NCI-H146 treated with DMSO at 0.1 percent for 48 hours (cell line): Measurements from ENCODE around the gene VWA3B.
"Not testable (repeated sequence)": the region's sequence is repeated elsewhere in the genome, so short reads cannot be mapped to it uniquely, and the experiment has no call there.

Experiments used
- DNase-seq: peaks from one replicate; lab custom pipeline; 2025; ENCODE audit not compliant: unreplicated experiment; lab: John Stamatoyannopoulos, UW

Gene VWA3B

DNA sequence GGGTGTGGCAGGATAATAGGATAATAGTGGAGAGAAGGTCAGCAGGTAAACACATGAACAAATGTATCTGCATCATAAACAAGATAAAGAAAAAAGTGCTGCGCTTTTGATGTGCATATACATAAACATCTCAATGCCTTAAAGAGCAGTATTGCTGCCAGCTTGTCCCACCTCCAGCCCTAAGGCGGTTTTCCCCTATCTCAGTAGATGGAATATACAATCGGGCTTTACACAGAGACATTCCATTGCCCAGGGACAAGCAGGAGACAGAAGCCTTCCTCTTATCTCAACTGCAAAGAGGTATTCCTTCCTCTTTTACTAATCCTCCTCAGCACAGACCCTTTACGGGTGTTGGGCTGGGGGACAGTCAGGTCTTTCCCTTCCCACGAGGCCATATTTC lies 43.1 kb downstream of the VWA3B start:
- DNase-seq = not testable (repeated sequence)

DNA sequence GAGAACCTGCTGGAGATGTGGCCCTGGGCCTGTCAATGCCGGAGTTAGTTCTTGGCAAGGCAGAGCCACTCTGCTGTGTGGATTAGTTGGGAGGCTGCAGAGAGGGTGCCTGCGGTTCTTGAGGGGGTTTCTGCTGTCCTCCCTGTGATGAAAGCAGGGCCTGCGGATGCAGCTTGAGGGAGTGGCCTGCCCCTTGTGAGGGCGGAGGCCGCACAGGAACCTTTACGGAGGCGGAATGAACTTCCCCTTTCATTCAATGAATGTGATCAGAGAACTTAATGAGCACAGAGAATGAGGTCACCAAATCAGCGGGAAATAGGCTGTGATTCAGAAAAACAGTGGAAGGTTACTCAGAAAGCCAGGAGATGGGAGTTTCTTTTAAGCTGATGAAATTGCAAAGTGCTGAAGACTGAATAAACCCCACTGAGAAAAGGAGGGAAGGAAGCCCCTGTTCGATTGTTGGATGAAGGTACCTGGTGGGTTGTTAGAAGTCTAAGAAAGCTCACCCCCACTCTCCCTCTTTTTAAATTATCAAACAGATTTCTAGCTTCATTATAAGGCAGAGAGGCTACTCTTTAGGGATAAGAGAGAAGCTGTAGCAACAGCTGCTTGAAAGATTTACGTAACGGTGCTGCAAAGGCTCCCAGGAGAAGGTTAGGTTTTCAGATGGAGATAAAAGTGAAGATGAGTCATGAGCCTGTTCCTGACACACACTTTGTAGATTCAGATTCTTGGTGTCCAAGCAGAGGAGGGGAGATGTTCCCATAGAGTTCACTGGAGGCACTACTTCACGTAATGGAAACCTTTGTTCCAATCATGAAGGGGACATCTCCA lies 47.4 kb downstream of the VWA3B start:
- no peak for DNase-seq

- no peak for DNase-seq
These were observed 50.2 kb downstream of the VWA3B start for GRCh38 chr2:98137196-98137595.

GRCh38 chr2:98138978-98139377 lies 52.0 kb downstream of the VWA3B start:
- not testable (repeated sequence) for DNase-seq

DNA sequence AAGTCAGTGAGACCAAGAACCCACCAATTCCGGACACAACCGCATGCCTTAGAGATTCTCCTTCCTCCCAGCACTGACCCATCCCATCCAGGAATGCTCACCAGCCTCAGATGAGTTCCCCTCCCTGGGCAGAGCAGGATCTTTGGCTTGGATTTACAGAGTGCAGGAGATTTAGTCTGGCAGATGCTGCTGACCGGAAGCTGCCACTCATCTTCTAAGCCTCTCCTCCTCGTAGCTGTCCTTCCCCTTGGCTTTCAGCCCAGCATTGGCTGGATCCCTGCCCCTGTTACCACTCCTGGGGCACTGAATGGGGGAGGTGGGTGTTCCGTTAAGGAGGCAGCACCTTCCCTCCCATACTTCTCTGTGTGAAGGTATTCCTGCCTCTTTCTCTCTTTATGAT lies 53.2 kb downstream of the VWA3B start:
- no peak for DNase-seq

DNA sequence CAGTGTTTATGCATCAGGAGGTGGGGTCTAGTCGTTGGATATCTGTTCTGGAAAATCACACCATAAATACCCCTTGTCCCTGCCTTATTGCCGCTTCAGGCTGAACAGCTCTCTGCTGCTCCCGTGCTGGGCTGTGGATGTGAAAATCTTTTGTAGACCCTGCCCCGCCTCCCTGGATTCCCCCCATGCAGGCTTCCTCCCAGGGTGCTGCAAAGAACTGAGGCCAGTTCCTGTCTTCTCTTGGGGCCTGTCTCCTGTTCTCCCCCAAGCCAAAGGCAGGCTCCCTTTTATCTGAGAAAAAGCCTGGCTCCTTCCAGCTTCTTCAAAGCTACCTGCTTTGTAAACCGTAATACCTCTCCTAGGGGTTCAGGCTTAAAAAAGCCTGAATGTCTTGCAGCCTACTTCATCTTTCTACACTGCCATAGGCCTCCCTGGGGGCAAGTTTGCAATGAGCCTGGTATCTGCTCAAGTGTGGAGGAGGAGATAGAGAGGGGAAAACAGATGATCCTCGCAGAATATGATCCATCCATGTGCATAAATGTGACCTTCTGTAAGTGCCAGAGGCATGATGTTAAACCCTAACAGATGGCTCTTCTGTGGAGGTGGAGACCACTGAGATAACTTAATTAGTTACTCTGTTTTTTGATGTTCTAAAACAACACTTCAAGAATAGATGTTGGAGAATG lies 55.3 kb downstream of the VWA3B start:
- no peak for DNase-seq

DNA sequence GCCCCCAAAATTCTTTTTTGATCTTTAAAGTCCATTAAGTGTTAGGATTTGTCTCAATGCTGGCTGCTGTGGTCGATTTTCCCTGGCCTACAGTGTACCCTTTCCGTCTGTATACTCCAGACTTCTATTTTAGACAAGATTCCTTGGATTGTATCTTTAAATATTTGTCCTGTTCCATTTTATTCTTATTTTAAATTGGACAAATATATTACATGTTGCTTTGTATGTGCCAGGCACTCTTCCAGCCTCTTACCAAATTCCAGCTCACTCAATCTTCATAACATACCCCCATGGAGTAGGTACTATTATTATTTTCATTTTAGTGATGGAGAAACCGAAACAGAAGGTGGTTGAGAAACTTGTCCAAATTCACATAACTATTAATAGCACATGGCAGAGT lies 58.1 kb downstream of the VWA3B start:
- no peak for DNase-seq

DNA sequence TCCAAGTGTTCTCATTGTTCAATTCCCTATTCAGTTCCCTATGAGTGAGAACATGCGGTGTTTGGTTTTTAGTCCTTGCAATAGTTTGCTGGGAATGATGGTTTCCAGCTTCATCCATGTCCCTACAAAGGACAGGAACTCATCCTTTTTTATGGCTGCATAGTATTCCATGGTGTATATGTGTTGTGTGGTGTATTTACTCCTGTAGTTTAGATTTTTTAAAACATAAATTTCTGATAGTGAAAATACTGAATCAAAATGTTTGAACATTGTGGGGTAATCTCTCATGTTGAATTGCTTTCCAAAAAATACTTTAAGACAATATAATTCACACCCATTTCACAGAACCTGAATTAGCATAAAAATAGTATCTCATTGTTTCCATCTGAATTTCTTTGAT lies 60.9 kb downstream of the VWA3B start:
- not testable (repeated sequence) for DNase-seq

DNA sequence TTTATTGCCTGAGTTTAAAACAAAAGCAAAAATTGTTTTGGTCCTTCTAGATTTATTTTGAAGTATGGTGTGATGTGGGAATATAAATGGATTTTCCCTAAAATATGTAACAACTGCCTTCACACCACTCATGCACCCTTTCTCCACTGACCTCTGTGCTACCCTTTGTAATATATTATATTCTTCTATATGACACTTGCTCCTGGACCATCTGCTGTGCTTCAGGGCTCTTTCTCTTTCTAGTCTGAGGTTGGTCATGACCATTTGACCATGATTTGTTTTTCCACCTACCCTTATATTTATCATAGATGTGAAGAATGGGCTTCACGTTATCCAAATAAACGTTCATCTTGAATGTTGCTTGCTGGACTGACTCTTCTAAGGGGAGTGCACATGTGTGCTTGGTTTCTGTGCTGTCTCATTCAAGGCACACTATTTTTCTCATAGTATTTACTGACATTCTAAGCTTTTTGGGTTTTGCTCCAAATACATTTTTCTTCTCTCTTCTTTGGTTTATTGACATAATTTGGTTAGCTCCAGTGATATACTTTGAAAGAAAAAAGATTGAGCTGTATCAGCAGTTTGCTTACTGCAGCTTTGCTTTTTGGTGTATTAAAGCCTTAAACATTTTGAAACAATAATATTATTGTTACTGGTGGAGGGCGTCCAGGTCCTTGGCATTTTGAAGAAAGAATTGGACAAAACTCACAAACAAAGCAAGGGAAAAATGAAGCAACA lies 61.8 kb downstream of the VWA3B start:
- no peak for DNase-seq

- DNase-seq = no peak
These were observed 62.3 kb downstream of the VWA3B start for GRCh38 chr2:98149333-98149697.

DNA sequence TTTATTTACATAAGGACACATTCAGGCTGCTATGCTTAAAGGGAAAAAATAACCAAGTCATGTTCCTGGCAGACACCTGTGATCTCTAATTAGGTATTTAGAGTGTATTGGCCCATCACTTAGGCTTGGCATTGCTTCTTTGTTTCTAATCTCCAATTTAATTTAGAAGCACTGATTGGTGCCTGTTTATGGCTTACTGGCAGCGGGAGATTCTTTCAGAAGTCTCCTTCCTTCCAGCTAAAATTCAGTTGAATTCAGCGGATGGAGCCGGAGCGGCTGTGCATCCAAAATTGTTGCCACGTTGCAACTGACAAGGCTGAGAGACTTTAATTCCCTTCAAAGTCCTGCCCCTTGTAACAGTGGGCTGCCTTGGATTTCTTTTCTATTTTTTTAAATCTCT lies 66.5 kb downstream of the VWA3B start:
- DNase-seq = no peak

- no peak for DNase-seq
These were observed 68.3 kb downstream of the VWA3B start for GRCh38 chr2:98155291-98155690.

GRCh38 chr2:98155716-98156115 lies 68.7 kb downstream of the VWA3B start:
- DNase-seq = no peak

DNA sequence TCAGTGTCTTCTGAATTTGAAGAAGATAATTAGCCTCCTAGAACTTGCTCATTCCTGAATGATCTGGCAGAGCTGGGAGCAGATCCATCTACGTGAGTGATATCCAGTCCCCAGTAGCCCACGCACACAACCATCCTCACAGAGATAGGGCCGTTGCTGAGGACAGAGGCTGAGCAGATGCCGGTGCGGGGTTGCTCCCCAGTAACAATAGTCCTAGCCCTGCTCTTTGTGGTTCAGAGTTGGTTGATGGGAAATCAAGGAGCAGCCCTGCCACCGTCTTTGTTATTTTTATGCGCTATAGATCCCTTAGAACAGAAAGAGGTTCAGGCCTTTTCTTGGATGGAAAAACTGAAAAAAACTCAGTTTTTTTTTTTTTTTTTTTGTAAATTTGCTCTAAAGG lies 69.3 kb downstream of the VWA3B start:
- no peak for DNase-seq

DNA sequence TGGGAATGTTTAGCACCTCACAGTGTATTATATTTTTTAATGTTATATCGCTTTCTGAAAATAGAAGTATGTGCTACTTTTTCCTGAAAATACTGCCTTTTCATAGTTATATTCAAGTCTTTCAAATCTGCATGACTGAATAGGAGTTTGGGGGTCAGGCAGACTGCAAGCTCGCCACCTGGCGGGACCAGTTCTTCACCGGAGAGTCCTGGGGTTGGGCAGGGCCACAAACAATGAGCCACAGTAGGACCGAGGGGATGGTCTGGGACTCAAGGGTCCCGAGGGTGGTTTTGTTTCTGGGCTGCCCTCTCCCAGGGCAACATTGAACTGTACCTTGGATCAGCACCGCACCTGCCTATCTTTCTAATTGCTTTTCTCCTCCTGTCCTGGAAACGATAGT lies 70.6 kb downstream of the VWA3B start:
- no peak for DNase-seq

DNA sequence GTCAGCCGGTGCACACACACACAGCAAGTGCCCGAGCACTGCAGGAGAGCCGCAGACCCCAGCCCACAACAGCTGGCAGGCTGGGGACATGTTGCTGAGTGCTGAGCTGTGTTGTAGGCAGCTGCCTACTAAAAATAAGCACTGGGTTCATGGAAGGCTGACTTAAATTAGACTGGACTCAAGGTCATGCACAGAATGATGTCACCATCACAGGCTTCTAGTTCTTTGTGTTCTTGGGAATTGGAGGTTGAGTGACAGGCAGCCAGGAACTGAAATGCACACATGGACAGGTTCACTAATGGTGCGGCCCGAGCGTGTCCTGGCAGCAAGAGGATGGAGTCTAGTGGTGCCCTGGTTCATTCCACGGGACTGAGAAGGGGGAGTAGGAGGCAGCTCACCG lies 71.3 kb downstream of the VWA3B start:
- DNase-seq = no peak

- no peak for DNase-seq
These were observed 73.6 kb downstream of the VWA3B start for GRCh38 chr2:98160554-98160953.

DNA sequence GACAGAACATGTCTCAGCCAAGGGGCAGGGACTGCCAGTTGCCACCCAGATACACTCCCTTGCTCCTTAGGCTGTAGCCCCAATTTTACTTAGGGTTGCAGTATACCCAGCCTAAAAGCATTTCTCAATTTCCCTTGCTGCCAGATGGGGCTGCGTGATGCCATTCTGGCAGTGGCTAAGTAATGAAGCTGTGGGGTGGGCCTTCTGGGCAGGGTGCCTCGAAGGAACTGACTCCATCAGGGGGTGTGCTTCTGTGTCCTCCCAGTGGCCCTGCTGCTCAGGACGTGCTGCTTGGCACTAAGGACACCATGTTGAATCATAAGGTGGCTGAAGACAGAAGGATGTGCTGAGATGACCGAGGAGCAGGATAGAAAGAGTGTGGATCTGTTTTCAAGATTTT lies 74.2 kb downstream of the VWA3B start:
- DNase-seq = no peak

DNA sequence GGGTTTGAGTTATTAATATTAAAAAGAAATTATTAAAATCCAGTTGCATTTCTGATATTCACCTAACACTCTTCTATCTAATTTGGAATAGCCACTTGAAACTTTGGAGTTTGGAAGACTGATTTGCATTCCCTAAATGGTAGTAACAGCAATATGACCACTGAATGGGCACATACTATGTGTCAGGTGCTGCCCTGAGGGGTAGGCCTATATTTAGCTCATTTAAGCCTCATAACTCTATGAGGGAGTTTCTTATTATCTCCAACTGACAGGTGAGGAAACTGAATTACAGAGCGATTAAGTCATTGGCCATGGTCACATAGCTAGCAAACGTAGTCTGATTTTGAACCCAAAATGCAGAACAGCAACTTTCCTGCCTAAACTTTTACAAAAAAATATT lies 77.3 kb downstream of the VWA3B start:
- no peak for DNase-seq

- no peak for DNase-seq
These were observed 78.6 kb downstream of the VWA3B start for GRCh38 chr2:98165516-98166071.

- no peak for DNase-seq
These were observed 80.9 kb downstream of the VWA3B start for GRCh38 chr2:98167916-98168315.

GRCh38 chr2:98170076-98170475 lies 83.1 kb downstream of the VWA3B start:
- no peak for DNase-seq
